Measurements from ENCODE around the gene LAMTOR5. TPM values are rescaled to one million over a fixed set of nuclear protein-coding genes. Genes with fewer than 3 reads are reported as not detected.
A peak's percentile ranks its signal among the peaks of the same experiment; 100 is the strongest.

LAMTOR5 gene
- total RNA-seq, 1 experiment from 2014 or later, result 166 TPM

DNA sequence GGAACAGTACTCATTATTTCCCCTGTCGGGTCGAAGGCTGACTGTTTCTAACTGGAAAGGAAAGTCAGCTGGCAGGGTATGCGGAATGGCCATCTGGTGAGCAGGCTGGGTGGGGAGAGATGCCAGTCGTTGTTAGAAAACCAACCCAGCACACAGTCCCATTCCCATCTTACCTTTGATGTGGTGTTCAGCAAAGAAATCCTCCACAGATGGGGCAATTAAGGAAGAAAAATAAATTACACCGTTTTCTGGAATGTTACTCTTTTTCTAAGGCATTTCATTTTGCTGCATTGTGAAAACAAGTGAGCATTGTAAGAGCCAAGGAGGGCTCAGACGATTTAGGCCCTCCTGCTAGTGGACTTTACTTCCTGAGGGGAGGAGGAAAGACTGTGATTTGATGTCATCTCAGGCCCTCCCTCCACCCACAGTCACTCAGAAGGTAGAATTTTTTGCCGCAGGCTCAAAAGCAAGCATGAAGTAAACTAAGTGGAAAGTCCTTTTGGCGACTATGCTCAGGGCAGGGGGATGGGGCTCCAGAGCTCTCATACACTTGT, 16.7 kb downstream of the LAMTOR5 start, which contains the start of gene SLC16A4:
TSS of gene SLC16A4 (minus strand) at position 335 of the 554 bp plus-strand sequence. CDS start 1,703 bp downstream, outside the sequence.
- DNase-seq (ENCODE audit: low read depth), result no peak

DNA sequence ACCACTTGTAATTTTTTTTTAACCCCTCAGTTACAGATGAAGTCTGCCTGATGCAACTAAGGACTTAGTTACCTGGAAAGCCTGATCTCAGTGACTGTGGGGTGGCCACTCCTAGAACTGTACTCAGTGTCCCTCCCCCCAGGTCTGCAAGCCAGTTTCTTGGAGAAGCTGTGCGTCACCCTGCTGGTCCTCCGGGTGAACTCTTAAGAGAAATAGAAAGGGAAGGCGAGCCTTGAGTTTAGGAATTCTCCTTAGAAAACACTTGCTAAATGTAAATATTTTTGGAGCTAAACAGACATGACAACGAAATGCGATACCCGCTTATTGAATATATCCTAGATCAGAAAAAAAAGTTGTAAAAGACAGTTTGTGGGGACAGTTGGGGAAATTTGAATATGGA, 17.4 kb downstream of the LAMTOR5 start:
- no peak for DNase-seq (ENCODE audit: low read depth)

DNA sequence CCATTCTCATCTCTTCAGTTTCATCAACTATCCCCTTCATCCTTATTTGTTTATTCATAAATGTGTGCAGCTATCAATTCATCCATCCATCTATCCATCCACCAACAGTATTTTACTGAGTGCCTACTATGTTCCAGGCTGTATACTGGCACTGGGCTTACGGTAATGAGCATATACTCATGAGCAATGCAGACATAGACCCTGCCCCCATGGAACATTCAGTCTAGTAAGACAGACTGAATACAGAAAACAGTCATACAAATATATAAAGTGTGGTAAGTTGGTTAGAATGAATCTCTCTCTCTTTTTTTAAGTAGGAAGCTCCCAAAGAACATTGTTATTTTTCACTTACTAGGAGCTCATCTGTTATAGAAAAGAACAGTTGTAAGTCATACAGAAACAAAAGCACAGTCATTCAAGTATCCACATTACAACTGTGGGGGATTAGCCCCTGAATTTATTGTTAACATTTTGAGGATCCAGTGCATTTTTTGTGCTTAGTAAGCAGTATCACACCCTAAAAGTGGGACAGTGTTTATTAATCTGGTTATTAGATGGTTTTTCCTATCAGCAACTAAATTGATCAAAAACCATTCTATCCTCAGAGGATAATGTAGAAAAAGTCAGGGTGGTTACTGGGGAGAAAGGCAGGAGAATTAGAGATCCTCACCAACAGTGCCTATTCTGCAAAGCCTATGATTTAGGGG, 20.3 kb downstream of the LAMTOR5 start:
- DNase-seq (ENCODE audit: low read depth), result no peak

GRCh38 chr1:110385369-110385768, 22.1 kb downstream of the LAMTOR5 start:
- DNase-seq (ENCODE audit: low read depth), result no peak

- DNase-seq (ENCODE audit: low read depth), result no peak
Observed at GRCh38 chr1:110384581-110385321, 22.7 kb downstream of the LAMTOR5 start.

DNA sequence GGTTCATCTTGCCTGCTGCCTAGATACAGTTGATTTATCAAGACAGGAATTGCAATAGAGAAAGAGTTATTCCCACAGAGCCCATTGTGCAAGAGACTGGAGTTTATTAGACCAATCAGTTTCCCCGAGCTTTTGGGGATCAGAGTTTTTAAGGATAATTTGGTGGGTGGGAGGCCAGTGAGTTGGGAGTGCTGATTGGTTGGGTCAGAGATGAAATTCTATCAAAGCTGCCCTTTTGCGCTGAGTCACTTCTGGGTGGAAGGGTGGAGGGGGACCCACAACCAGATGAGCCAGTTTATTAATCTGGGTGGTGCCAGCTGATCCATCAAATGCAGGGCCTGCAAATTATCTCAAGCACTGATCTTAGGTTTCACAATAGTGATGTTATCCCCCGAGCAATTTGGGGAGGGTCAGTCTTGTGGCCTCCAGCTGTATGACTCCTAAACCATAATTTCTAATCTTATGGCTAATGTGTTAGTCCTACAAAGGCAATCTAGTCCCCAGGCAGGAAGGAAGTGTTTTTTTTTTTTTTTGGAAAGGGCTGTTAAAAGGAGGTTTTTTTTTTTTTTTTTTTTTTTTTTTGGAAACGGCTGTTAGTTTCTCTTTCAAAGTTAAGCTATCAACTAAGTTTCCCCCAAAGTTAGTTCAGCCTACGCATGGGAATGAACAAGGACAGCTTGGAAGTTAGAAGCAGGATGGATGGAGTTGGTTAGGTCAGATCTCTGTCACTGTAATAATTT, 24.1 kb downstream of the LAMTOR5 start:
- DNase-seq (ENCODE audit: low read depth), result no peak

GRCh38 chr1:110380672-110381283, 26.7 kb downstream of the LAMTOR5 start:
- no peak for DNase-seq (ENCODE audit: low read depth)

GRCh38 chr1:110375490-110375889, 32.0 kb downstream of the LAMTOR5 start:
- no peak for DNase-seq (ENCODE audit: low read depth)

DNA sequence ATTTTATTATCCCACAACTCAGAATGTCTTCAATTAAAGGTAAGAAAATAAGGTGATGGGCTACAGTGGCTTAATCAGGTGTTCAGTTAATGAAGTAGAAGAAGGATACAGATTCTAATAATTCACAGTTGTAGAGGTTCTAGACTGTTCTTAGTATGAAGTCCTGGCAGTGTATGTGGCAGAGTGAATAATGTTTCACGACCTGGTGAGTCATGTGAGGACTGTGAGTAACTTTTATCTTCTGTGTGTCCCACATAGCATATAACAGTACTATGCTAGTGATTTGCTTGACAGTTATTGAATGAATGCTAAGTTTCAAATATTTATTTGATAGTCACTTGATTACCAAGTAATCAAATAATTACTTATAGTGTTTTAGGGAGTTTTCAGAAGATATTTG, 36.7 kb downstream of the LAMTOR5 start:
- peak; percentile 65 for DNase-seq (ENCODE audit: low read depth)

DNA sequence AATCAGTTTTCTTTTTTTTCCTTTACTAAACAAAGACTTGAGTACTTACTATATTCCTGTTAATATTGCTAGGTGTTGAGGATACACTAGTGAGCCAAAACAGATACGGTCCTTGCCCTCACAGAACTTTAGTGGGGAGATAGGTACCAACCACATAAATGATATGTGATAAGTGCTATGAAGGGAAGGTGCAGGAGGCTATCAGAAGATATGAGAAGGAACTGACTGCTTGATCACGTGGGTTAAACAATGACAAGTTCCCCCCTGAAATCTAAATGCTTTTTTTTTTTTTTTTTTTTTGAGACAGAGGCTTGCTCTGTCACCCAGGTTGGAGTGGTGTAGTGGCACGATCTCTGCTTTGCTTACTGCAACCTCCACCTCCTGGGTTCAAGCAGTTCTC, 43.3 kb downstream of the LAMTOR5 start:
- DNase-seq (ENCODE audit: low read depth), result no peak

DNA sequence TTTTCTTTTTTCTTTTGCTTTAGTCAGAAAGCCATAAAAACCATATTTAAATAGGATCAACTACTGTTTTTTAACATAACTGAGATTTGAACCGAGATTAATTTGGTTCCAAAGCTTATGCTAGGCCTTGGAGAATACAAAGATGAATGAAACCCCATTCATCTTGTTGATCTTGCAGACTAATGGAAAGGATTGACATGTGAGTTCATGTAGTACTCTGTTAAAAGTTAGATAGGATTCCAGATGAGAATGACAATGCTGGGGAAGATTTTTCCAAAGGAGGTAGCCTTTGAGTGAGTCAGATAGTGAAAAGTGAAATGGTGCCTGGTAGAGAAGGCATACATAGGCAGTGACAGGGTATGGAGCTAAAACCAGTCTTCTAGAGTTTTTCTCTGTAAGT, 45.6 kb downstream of the LAMTOR5 start:
- DNase-seq (ENCODE audit: low read depth), result no peak

GRCh38 chr1:110360431-110360830, 47.1 kb downstream of the LAMTOR5 start:
- no peak for DNase-seq (ENCODE audit: low read depth)

GRCh38 chr1:110356379-110356778, 51.1 kb downstream of the LAMTOR5 start:
- DNase-seq (ENCODE audit: low read depth), result no peak

GRCh38 chr1:110355321-110355720, 52.2 kb downstream of the LAMTOR5 start:
- no peak for DNase-seq (ENCODE audit: low read depth)

Other genes starting within 250 kb of the LAMTOR5 start
- gene KCNC4, start 197.4 kb downstream of the LAMTOR5 start, total RNA-seq (2014; rRNA removed; shearing (Covaris generic)), result 1.6 and 2.2 TPM in 2 replicates
- 31.8 and 33.6 TPM in 2 replicates for gene RBM15, start 68.3 kb downstream of the LAMTOR5 start, total RNA-seq (2014; rRNA removed; shearing (Covaris generic))
- 0.60 and 0.61 TPM in 2 replicates for gene SLC16A4, start 16.7 kb downstream of the LAMTOR5 start, total RNA-seq (2014; rRNA removed; shearing (Covaris generic))
- gene PROK1, start 43.5 kb upstream of the LAMTOR5 start, total RNA-seq (2014; rRNA removed; shearing (Covaris generic)), result not detected in 2 replicates
- gene KCNA10, start 111.5 kb upstream of the LAMTOR5 start, total RNA-seq (2014; rRNA removed; shearing (Covaris generic)), result not detected in 2 replicates
- gene KCNA2, start 198.7 kb upstream of the LAMTOR5 start, total RNA-seq (2014; rRNA removed; shearing (Covaris generic)), result not detected in 2 replicates